Measurements from ENCODE around the gene ZNF471.

GRCh38 chr19:56474308-56474707 lies 33.3 kb upstream of the ZNF471 start:
- TF ChIP-seq EZH2 (IDR thresholded peaks at IDR 0.05; ENCODE audit: borderline replicate concordance, low read depth, low read length, poor library complexity, severe bottlenecking) (no peak), CTCF (conservative IDR thresholded peaks at IDR 0.05; ENCODE audit: low read depth, low read length) (no peak)
